HG03095 (cell line): ENCODE data around the gene CTDSP1.

ENCODE experiments used
- ATAC-seq: cut with Tn5 transposase; IDR thresholded peaks from one replicate; pipeline ENCODE4 v1.9.1; 2021; ENCODE audit warnings: moderate library complexity; ENCODE audit not compliant: unreplicated experiment

The CTDSP1 gene

GRCh38 chr2:218422403-218423086 is 22.9 kb downstream of the CTDSP1 start:
- no peak for ATAC-seq

GRCh38 chr2:218423584-218423983 is 23.9 kb downstream of the CTDSP1 start:
- ATAC-seq = no peak

DNA sequence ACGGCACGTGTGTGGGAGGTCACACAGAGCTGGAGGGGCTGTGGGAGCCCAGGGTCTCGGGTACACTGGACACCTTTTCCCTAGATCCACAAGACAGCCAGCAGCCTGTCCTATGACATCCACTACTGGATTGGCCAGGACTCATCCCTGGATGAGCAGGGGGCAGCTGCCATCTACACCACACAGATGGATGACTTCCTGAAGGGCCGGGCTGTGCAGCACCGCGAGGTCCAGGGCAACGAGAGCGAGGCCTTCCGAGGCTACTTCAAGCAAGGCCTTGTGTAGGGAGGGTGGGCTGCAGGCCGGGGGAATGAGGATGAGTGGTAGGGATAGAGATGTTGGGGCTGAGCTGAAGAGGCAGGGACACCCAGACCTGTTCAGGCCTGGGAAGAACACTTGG is 25.9 kb downstream of the CTDSP1 start:
- ATAC-seq = no peak

DNA sequence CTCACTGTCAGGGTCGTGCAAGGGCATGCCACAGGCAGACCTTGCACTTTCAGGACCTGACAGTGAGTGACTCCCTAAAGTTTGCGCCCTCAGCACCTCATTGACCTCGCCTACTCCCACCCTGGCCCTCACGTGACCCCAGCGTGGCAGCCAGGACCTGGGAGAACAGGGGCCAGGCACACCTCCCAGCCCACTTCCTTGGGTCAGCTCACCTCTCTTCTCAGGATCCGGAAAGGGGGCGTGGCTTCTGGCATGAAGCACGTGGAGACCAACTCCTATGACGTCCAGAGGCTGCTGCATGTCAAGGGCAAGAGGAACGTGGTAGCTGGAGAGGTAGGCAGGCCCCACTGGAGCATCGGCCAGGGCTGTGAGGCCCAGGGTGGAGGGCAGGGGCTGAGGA is 28.1 kb downstream of the CTDSP1 start:
- no peak for ATAC-seq

DNA sequence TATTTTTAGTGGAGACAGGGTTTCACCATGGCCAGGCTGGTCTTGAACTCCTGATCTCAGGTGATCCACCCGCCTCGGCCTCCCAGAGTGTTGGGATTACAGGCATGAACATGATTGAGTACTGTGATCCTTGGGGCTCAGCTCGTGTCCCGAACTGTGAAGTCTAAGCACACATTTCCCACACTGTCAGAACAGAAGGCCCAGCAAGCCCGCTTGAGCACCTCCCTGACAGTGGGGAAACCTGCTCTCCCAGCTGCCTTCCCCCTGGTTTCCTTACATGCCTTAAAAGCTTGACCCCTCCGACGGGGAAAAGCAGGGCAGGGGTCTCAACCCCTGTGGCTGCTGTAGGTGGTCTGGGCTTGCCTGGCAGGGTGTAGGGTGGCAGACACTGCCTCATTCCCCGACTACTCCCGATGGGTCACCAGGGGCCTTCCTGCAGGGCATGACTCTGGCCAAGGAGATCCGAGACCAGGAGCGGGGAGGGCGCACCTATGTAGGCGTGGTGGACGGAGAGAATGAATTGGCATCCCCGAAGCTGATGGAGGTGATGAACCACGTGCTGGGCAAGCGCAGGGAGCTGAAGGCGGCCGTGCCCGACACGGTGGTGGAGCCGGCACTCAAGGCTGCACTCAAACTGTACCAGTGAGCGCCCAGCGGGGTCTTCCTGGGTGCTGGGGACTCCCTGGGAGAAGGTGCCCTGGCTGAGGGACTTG is 29.3 kb downstream of the CTDSP1 start:
- ATAC-seq = no peak

DNA sequence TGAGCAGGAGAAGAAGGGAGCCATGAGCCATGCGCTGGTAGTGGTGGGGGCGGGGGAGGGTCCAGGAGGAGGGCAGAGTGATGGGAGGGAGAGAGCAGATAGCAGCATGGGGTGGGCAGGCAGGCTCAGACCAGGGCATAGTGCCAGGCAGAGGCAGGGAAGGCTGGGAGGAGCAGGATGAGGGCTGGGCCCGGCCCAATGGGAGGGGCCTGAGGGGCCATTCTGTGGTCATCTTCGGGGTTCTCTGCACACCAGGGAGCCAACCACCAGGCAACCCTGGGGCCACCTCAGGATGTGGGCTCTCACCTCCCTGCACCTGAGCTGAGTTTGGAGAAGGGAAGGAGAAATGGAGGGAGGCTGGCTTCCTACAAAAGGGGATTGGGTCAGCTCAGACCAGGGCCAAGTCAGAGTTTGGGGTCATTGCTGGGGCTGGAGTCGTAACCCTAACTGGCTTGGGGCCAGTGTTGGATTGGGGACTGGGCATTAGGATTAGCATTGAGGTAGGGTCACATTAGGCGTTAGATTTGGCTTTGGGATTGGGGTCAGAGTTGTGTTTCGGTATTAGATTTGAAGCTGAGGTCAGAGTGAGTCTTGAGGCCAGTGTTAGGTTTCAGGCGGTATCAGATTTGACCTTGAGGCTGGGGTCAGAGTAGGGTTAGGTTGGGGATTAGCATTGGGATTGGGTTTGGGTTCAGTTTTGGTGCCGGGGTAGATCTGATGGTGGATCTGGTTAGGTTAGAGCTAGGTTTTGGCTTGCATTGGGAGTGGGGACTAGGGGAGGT is 30.4 kb downstream of the CTDSP1 start:
- no peak for ATAC-seq

GRCh38 chr2:218430721-218431120 is 31.1 kb downstream of the CTDSP1 start:
- no peak for ATAC-seq

- no peak for ATAC-seq
Observed at GRCh38 chr2:218431878-218432277, 32.2 kb downstream of the CTDSP1 start.

GRCh38 chr2:218432676-218433365 is 33.2 kb downstream of the CTDSP1 start:
- ATAC-seq = no peak

- no peak for ATAC-seq
Observed at GRCh38 chr2:218434456-218434855, 34.8 kb downstream of the CTDSP1 start.

DNA sequence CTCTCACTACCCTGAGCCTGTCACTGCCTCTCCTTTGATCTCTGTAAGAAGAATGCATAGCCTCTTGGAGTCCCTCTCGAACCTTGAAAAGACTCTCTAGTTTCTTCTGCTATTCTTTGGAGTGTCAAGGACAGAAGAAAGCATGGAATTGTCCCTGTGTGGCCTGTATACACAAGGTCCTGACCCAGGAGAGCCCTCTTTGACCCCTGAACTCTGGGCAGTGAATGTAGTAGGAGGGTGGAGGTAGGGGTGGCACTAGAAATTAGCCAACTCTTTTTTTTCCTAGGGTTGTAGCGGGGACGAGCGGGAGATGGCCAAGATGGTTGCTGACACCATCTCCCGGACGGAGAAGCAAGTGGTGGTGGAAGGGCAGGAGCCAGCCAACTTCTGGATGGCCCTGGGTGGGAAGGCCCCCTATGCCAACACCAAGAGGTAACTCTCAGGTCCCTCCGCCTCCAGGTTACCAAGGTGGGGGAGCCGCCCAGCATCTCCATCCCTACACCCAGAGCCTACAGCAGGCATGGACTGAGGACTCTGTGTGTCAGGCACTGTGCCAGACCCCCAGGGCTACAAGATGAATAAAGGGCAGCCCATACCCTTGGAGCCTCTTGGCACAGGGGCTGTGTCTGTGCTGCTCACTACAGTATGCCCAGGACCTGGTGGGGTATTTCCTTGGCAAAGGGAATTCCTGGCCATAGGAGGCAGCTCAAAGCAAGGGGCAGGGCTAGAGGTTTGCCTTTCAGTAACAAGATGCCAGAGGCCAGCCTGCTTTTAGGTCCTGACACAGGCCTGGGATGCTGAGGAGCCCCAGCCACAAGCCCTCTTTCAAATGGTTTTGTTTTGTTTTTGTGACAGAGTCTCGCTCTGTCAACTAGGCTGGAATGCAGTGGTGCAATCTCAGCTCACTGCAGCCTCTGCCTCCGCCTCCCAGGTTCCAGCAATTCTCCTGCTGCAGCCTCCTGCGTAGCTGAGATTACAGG is 35.6 kb downstream of the CTDSP1 start:
- ATAC-seq = no peak

DNA sequence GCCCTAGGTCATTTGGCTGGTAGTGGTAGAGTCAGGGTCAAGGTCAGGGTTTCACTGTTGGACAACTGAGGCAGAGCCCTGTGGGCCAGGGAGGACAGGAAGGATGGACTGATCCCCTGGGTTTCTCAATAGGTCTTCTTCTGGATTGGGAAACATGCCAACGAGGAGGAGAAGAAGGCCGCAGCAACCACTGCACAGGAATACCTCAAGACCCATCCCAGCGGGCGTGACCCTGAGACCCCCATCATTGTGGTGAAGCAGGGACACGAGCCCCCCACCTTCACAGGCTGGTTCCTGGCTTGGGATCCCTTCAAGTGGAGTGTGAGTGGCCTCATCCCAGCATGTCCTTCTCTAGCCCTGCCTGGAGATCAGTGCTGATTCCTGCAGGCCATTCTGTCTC is 37.3 kb downstream of the CTDSP1 start:
- no peak for ATAC-seq

GRCh38 chr2:218437969-218438368 is 38.3 kb downstream of the CTDSP1 start:
- no peak for ATAC-seq

- ATAC-seq = no peak
Observed at GRCh38 chr2:218438596-218438995, 38.9 kb downstream of the CTDSP1 start.

- ATAC-seq = no peak
Observed at GRCh38 chr2:218444692-218445357, 45.2 kb downstream of the CTDSP1 start.

DNA sequence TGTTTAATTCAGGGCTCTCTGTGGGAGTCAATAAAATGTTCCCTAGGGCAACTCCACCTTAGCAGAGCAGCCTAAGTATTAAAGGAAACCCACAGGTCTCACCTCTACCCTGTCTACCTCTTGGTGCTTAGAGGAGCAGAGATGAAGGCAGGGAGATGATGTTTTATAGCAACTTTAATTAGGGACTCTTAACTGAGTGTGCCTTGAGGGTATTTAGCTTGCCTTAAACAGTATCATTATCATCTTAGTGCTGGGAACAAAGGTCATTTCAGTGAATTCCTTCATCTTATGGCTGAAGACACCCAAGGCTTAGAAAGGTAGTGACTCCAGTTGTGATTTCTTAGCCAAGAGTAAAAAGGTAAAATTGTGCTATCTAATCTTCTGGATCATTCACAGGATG is 45.9 kb downstream of the CTDSP1 start:
- ATAC-seq = no peak

GRCh38 chr2:218446547-218446946 is 46.9 kb downstream of the CTDSP1 start:
- no peak for ATAC-seq

GRCh38 chr2:218447072-218447471 is 47.4 kb downstream of the CTDSP1 start:
- ATAC-seq = no peak

DNA sequence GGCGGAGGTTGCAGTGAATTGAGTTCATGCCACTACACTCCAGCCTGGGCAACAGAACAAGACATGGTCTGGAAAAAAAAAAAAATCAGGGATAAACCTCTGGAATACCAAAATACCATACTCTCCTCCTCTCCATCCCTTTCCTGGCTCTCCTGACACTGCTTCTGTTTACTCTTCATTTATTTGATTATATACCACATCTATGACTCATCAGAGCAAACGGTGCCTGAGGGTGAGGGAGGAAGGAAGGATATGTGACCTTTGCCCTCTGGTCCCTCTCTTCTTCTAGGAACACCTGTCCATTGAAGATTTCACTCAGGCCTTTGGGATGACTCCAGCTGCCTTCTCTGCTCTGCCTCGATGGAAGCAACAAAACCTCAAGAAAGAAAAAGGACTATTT is 49.3 kb downstream of the CTDSP1 start:
- no peak for ATAC-seq

DNA sequence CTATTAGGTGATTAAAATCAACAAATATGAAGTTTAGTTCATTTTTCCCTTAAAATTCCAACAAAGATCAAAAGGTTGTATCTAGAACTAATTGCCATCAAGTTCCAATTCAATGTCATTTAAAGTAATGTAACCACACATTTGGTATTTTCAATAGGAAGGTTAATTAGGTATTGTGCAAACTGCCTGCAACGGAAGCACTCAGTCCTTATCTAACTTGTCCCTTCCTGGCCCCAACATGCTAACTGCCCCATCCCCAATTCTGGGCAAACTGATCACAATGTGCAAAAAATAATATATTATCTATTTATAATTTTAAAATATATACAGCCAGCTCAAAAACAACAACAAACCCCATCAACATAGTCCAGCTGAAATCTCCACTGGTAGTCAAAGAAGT is 52.4 kb downstream of the CTDSP1 start:
- no peak for ATAC-seq
